HG03442 (cell line): Measurements from ENCODE around the gene TAF7L.
"Not testable (repeated sequence)": the region's sequence is repeated elsewhere in the genome, so short reads cannot be mapped to it uniquely, and the experiment has no call there.

Experiments used
- ATAC-seq: cut with Tn5 transposase; IDR thresholded peaks from one replicate; pipeline ENCODE4 v1.9.1; 2021; ENCODE audit warnings: mild to moderate bottlenecking, moderate library complexity; ENCODE audit not compliant: unreplicated experiment

TAF7L gene

DNA sequence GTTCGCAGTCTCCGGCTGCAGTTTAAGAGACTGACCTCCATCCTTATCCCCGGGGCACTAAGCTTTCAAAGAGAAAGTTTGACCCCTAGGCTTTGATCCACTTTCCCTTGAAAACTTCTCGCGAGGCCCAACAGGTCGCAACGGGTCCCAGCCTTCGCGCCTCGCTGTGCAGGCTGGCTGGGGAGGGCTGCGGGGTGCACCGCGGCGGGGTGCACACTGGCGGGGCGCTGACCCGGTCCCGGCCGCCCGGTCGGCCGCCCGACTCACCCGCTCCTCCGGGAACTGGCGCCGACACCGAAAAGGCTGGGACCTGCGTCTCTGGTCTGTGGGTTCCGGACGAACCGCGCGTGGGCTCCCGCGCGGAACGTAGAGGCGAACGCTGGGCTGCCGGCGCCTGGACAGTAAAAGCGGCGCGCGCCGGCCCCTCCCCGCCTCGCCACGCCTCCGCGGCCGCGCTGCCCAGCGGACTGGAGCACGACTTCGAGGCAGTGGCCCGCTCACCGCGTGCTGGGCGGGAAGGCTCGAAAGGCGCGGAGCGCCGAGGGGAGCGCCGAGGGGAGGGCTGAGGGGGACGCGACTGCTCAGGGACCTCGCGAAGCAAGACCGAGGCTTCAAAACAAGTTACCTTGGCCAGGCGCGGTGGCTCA, at the start of gene TAF7L:
Gene TAF7L (minus strand): TSS at position 378 of the 647 bp plus-strand sequence. CDS start 3,791 bp downstream, outside the sequence.
- ATAC-seq: no peak

DNA sequence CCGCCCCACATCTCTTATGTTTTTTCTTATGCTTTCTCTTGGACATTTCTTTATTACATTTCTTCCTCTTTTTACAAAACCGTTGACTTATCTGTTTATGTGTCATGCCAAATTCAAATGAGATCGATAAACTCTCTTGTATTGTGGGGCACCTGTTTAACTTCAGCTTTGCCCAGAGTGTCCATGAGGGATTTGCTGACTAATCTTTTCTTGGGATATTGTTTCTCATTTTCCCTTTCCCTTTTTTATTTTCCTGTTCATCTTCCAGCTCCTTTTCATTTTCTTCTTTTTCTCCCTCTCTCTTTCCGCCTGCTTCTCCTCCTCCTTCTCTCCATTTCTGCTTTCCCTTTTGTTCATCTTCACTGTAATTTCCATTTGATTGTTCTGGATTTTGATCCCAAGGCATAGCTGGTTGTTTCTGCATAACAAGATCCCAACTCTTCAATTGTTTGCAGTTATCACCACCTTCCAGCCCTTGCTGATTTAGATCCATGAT, 46.7 kb upstream of the TAF7L start:
- no peak for ATAC-seq

- not testable (repeated sequence) for ATAC-seq
Observed at GRCh38 chrX:101334310-101334709, 43.2 kb upstream of the TAF7L start.

- not testable (repeated sequence) for ATAC-seq
Observed at GRCh38 chrX:101326600-101326999, 35.5 kb upstream of the TAF7L start.

DNA sequence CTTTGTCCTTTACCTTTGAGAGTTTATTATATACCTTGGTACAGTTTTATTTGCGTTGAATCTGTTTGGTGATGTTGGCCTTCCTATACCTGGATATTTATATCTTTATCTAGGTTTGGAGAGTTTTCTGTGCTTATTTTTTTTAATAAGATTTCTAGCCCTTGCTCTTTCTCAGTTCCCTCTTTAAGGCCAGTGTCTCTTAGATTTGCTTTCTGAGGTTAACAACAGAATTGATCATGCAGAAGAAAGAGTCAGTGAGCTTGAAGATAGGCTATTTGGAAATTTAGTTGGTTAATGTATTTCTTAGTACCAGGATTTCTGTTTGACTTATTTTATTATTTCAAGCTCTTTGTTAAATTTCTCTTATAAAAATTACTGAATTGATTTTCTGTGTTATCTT, 12.7 kb upstream of the TAF7L start:
- ATAC-seq: no peak

GRCh38 chrX:101295603-101296002, 4.5 kb upstream of the TAF7L start:
- ATAC-seq: not testable (repeated sequence)

DNA sequence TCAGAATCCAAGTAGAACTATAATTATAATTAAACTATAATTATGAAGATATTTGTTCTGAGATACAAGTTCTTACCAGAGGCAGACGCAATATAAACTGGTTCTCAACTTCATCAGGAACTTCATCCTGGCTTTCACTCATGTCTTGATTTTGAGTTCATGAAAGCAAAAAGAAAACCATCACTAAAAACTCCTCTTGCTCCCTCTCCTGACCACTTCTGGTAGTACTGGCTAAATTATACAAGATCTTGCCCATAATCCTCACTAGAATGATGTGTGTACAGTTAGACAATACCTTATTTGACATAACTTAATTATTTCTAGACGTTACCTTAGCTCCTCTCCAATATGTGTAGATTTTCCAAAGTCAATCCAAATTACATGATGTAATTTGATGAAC, 3.7 kb downstream of the TAF7L start:
- ATAC-seq: no peak

GRCh38 chrX:101276238-101276637, 14.9 kb downstream of the TAF7L start:
- ATAC-seq: no peak

DNA sequence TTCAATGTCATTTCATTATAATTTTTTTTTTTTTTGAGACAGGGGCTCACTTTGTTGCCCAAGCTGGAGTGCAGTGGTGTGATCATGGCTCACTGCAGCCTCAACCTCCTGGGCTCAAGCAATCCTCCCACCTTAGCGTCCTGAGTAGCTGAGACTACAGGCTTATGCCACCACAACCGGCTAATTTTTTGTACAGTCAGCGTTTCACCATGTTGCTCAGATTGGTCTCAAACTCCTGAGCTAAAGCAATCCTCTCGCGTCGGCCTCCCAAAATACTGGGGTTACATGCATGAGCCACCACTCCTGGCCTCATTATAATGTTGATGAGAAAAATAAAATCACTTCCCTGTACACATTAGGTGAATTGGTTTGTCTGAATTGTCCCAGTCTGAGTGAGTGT, 16.9 kb downstream of the TAF7L start:
- no peak for ATAC-seq

GRCh38 chrX:101265869-101266428, 25.2 kb downstream of the TAF7L start:
- ATAC-seq: no peak

GRCh38 chrX:101263766-101264165, 27.4 kb downstream of the TAF7L start:
- ATAC-seq: no peak

DNA sequence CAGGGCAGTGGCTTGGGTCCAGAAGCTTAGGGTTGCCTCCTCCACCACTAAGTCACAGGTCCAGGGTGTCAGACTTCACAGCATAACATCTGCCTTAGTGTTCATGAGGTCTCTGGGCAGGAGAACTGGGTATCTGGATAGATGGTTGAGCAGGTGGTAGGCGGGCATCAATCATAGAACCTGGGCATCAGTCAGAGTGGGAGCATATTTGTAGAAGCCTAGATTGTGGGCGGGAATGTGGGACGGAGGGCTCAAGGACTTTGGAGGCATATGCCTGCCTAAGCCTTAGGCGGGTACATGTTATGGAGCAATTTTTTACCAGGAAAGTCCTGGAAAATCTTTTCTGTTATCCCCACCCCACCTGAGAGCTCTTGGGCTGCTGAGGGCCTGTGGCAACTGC, 28.5 kb downstream of the TAF7L start:
- no peak for ATAC-seq

DNA sequence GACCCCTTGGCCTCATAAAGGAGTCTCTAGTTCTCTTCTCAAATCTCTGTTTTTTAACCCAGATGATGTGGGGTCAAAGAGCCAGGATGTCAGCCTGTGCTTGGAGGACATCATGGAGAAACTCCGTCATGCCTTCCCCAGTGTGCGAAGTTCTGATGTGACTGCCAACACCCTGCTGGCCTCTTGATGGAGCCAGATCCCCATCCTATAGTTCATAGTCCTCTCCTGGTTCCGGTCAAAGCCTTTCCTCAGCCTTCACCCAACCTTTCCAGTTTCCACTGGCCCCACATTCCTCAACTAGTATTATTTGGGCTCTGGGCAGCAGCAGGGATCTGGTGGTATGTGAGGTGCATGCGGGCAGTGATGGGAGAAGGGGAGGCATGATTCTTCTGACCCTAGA, 30.7 kb downstream of the TAF7L start:
- no peak for ATAC-seq

DNA sequence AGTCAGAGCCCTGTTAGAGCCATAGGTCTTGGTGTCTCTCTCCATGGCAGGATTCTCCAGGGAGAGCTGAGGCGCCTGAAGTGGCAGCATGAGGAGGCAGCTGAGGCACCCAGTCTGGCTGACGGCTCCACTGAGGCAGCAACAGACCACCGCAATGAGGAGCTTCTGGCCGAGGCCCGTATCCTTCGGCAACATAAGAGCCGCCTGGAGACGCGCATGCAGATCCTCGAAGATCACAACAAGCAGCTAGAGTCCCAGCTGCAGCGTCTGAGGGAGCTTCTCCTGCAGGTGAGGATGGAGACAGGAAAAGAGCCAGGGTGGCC, 32.9 kb downstream of the TAF7L start:
- no peak for ATAC-seq

DNA sequence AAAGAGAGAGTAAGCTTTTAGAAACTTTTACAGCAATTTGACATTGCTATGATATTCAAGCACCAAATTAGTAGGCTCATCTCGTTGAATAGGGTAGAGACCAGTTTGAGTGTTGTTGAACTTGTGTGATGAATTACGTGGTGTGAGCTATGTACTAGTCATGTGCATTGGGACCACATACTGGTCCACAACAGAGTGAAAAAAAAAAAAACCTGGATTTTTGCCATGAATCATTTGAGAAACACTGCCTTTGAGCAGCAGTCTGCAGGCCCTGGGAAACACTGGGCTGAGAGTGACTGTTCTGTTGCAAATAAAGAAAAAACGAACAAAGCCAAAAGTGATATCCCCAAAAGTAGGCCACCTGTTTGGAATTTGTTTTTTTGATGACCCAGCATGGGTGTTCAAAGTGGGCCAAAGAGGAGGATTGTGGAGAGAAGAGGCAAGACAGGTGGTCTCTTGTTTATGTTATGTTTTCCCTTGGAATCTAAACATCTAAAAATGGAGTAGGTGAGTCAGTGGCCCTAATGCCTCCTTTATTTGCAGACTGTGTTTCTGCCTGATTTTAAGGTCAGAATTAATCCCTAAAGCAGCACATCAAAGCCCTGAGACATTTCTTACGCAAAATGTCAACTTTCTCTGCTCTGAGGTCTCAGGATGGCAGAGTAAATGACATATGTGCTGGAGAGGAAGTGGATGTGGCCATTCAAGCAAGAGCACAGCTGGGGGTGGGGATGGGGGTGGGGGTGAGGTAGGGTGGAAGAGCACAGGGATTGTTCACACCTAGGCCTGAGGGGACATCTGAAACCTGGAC, 33.5 kb downstream of the TAF7L start:
- no peak for ATAC-seq

DNA sequence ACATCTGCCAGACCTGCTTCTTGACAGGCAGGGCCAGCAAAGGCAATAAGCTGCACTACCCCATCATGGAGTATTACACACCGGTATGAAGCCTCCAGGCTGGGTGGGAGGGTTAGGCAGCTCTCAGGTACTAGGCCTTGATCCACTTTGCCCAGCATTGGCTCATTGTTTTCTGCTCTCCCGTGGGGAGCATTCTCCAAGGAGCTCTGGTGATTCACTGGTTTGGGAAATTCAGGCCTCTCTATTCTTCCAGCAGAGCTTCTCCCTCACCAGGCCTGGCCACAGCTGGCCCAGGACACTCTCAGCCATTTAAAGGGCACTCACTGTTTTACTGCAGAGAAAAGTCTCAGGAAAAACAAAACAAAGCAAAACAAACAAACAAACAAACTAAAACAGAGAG, 38.5 kb downstream of the TAF7L start:
- no peak for ATAC-seq

DNA sequence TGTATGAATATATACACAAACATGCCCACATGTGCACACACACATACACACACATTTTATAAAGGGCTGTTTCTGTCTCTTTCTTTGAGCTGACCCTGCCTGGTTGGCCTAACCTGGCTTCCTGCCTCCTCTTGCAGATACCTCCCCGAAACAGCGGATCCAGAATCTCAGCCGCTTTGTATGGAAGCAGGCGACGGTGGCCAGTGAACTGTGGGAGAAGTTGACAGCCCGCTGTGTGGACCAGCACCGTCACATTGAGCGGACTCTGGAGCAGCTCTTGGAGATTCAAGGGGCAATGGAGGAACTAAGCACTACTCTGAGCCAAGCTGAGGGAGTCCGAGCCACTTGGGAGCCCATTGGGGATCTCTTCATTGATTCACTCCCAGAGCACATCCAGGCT, 49.6 kb downstream of the TAF7L start:
- ATAC-seq: no peak

GRCh38 chrX:101237041-101237440, 54.1 kb downstream of the TAF7L start:
- no peak for ATAC-seq

GRCh38 chrX:101232316-101232715, 58.8 kb downstream of the TAF7L start:
- no peak for ATAC-seq

DNA sequence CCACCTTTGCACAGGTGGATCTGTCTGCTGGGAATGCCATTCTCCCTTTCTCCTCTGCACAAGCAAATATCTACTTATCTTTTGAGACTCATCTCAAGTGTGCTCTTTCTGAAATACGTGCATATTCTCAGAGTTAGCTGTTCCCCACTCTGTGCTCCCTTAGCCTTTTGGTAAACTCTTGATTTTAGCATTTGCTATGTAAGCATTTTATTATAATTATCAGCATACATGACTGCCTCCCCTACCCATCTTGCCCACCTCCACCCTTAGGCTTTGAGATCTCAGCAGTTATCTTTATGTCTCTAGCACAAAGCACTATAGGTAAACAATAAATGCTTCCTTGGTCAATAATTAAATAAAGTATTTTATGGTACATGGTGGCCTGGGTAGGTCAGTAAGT, 60.1 kb downstream of the TAF7L start:
- no peak for ATAC-seq

DNA sequence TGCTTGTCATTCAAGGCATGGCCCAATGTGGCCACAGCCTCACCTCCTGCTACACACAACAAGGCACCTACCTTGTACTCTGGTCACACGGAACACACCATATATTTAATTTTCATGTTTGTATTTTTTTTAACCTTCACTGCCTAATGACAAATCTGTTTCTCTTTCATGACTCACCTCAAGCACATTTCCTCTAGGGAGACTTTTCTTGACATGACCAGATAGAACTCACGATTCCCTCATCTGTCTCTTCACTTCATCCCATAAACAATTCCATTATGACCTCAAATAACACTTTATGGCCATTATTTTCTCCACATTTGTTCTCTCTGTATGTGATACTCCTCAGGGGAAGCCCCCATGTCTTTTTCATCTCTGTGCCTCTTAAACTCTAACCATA, 60.5 kb downstream of the TAF7L start:
- ATAC-seq: no peak

DNA sequence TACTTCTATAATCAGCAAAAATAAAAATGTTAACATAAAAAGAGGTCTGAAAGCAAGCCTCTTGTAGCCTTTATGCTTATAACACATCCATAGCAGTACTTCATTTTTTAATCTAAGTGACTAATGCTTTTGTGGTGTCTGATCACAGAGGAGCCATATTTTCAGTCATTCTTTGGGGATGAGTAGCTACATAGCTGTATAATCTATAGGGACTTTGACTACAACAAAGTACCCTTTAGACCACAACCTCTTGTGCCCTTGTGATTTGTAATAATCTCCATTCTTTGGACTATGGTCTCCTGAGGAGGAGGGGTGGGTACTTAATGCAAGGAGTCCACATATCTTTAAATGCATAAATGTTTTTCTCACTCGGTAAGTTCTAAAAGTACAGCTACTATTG, 62.0 kb downstream of the TAF7L start:
- no peak for ATAC-seq
